ENCODE measurements around the gene WWOX. TPM values are rescaled to one million over a fixed set of nuclear protein-coding genes. Genes with fewer than 3 reads are reported as not detected.
A peak's percentile ranks its signal among the peaks of the same experiment; 100 is the strongest.

WWOX gene
- total and polyA plus RNA-seq, 2 of the 13 experiments (the other 11 are each of a cell fraction or from before 2014, with no cell fraction given) = 9.1 to 37.4 TPM

- BruUV-seq (replicated peaks) = no TSS peak
- DNase-seq (ENCODE audit: low spot score) (no peak), FAIRE-seq (no peak), ATAC-seq (no peak)
- Histone ChIP-seq H3K27ac (ENCODE audit: extremely low read length, insufficient read depth, low read length) (no peak overlapping the region), H4K20me1 (ENCODE audit: insufficient read depth, low read length) (no peaks in the 10 kb centered on the region), H3K9ac (ENCODE audit: insufficient read depth, low read depth, low read length) (no peak overlapping the region), H3K27me3 (ENCODE audit: control insufficient read depth in 1 of 2, insufficient read depth in 2 of 2, low read length in 2 of 2) (no peaks in the 10 kb centered on the region; a peak in 1 of 5 replicates), H2AFZ (ENCODE audit: low read length) (no peak overlapping the region), H3K4me3 (replicated peaks in 1 of 3; ENCODE audit: insufficient read depth in 1 of 3, low read depth in 2 of 3, low read length in 3 of 3) (no peak overlapping the region), H3K9me3 (ENCODE audit: low read length) (no peaks in the 10 kb centered on the region), H3K79me2 (ENCODE audit: insufficient read depth, low read length) (no peaks in the 10 kb centered on the region), H3K36me3 (replicated peaks in 1 of 2; ENCODE audit: control insufficient read depth in 1 of 2, insufficient read depth in 2 of 2, low read length in 2 of 2) (no peaks in the 10 kb centered on the region), H3K4me2 (ENCODE audit: low read depth, low read length) (no peak overlapping the region), H3K4me1 (ENCODE audit: insufficient read depth, low read length) (no peaks in the 10 kb centered on the region)
- in situ Hi-C loops (cut with HindIII; ENCODE audit: extremely low pct_ligation_motif_present, low pct_unique_long_range_greater_than_20kb) = no loop called here
- 18% methylated on average over 2 of the region's 2 CpGs for WGBS (ENCODE audit: low lambda C conversion rate)
- no peak for TF ChIP-seq ZEB1 (IDR thresholded peaks at IDR 0.05; ENCODE audit: insufficient replicate concordance, low read depth)
- peak; percentile 94 for TF ChIP-seq ZNF329 (CRISPR knock-in tag; IDR thresholded peaks at IDR 0.05; ENCODE audit: low read depth)
- intact Hi-C loops (cut with micrococcal nuclease; ENCODE audit: unreplicated experiment) = no loop called here
- POLR2A ChIA-PET = no interaction called here
- CTCF ChIA-PET (ENCODE audit: low intra/inter-chr PET ratio, low total read pairs) = no interaction called here
Measured at GRCh38 chr16:78970650-78971049, 871.2 kb downstream of the WWOX start.

GRCh38 chr16:78972006-78972405 lies 872.6 kb downstream of the WWOX start:
- Histone ChIP-seq H3K27me3 (ENCODE audit: control insufficient read depth in 1 of 2, insufficient read depth in 2 of 2, low read length in 2 of 2) (no peaks in the 10 kb centered on the region; a peak in 1 of 5 replicates), H3K4me3 (replicated peaks in 1 of 3; ENCODE audit: insufficient read depth in 1 of 3, low read depth in 2 of 3, low read length in 3 of 3) (no peak overlapping the region), H3K9ac (ENCODE audit: insufficient read depth, low read depth, low read length) (no peak overlapping the region), H3K4me2 (ENCODE audit: low read depth, low read length) (no peak overlapping the region), H3K79me2 (ENCODE audit: insufficient read depth, low read length) (no peaks in the 10 kb centered on the region), H3K27ac (ENCODE audit: extremely low read length, insufficient read depth, low read length) (no peak overlapping the region), H4K20me1 (ENCODE audit: insufficient read depth, low read length) (no peaks in the 10 kb centered on the region), H2AFZ (ENCODE audit: low read length) (no peak overlapping the region), H3K36me3 (replicated peaks in 1 of 2; ENCODE audit: control insufficient read depth in 1 of 2, insufficient read depth in 2 of 2, low read length in 2 of 2) (no peaks in the 10 kb centered on the region), H3K9me3 (ENCODE audit: low read length) (no peaks in the 10 kb centered on the region), H3K4me1 (ENCODE audit: insufficient read depth, low read length) (no peaks in the 10 kb centered on the region)
- POLR2A ChIA-PET = no interaction called here
- FAIRE-seq = no peak
- ATAC-seq = no peak
- intact Hi-C loops (cut with micrococcal nuclease; ENCODE audit: unreplicated experiment) (no loop called here), in situ Hi-C loops (cut with HindIII; ENCODE audit: extremely low pct_ligation_motif_present, low pct_unique_long_range_greater_than_20kb) (no loop called here)
- WGBS (ENCODE audit: low lambda C conversion rate) = 70% methylated on average over 10 of the region's 10 CpGs
- no TSS peak for BruUV-seq (replicated peaks)
- no peak for DNase-seq (ENCODE audit: low spot score)
- CTCF ChIA-PET (ENCODE audit: low intra/inter-chr PET ratio, low total read pairs) = no interaction called here
- no peak for TF ChIP-seq STAT5B (CRISPR knock-in tag; IDR thresholded peaks at IDR 0.05)
- TF ChIP-seq KLF12 (CRISPR knock-in tag; IDR thresholded peaks at IDR 0.05; ENCODE audit: borderline replicate concordance) = no peak
- no peak for TF ChIP-seq ZNF10 (CRISPR knock-in tag; IDR thresholded peaks at IDR 0.05; ENCODE audit: borderline replicate concordance, low read depth)
